Gastrocnemius medialis (tissue), 4 donors: ENCODE results near the gene FCRLB. TPM values are rescaled to one million over a fixed set of nuclear protein-coding genes. Genes with fewer than 3 reads are reported as not detected.

Source experiments
- ATAC-seq, 2 donors: fragments of 150-250 bp; one replicate each; pipeline ENCODE4 v1.9.1; 2016
- DNase-seq, 2 donors: peaks; one replicate each; pipeline ENCODE4 v3.0.0-alpha.2; 2019
- H3K27ac ChIP-seq, 4 donors: fragments of 200-600 bp; sonication (generic); 1 replicate in 1 of 4; 2 replicates in 3 of 4; pipeline ENCODE4 v1.5.1; 2016 to 2018; ENCODE audit warnings: mild to moderate bottlenecking in 2 of 4, moderate library complexity in 1 of 4
- H3K27me3 ChIP-seq, 3 donors: fragments of 200-600 bp; sonication (generic) in 2 of 3; 1 replicate in 1 of 3; 2 replicates in 2 of 3; pipeline versions ENCODE4 v1.5.1 to v1.6.0; 2016 to 2019; ENCODE audit warnings: mild to moderate bottlenecking in 1 of 3, moderate library complexity in 1 of 3
- H3K36me3 ChIP-seq, 2 donors: fragments of 200-600 bp; sonication (generic) in 1 of 2; one replicate each; pipeline ENCODE4 v1.5.1; 2017 to 2018
- H3K4me1 ChIP-seq, 2 donors: fragments of 200-600 bp; sonication (generic) in 1 of 2; one replicate each; pipeline ENCODE4 v1.5.1; 2016 to 2017; ENCODE audit warnings: mild to moderate bottlenecking in 2 of 2
- H3K4me3 ChIP-seq, 4 donors: fragments of 200-600 bp; sonication (generic) in 3 of 4; 1 replicate in 1 of 4; 2 replicates in 3 of 4; pipeline ENCODE4 v1.5.1; 2016 to 2019; ENCODE audit warnings: mild to moderate bottlenecking in 2 of 4
- H3K9me3 ChIP-seq, 3 donors: fragments of 200-600 bp; sonication (generic) in 2 of 3; 1 replicate in 1 of 3; 2 replicates in 2 of 3; pipeline ENCODE4 v1.5.1; 2016 to 2019
- POLR2A ChIP-seq, 2 donors: fragments of 450-650 bp; IDR thresholded peaks; one replicate each; pipeline ENCODE4 v1.6.1; 2017; ENCODE audit warnings: antibody characterized with exemption in 2 of 2, mild to moderate bottlenecking in 2 of 2, moderate library complexity in 2 of 2
- in situ Hi-C, 4 donors: fragments of 200-750 bp; cut with MboI; loops; one replicate each; pipeline versions ENCODE4 v1.15.0 to v1.8.0; 2017; ENCODE audit warnings: low sequenced_read_pairs in 4 of 4
- intact Hi-C: fragments of 100-400 bp; cut with DNase I; formaldehyde crosslinking; loops from one replicate; pipeline ENCODE4 v1.15.1; 2023; ENCODE audit warnings: low total_unique reads
- total RNA-seq, 4 donors: library from RNA; depleted of rRNA; stranded (reverse); fragments of >200 nt; gene quantifications; one replicate each; pipeline versions ENCODE4 v1.1.0 to v1.2.3, GENCODE V29; 2016
- TF ChIP-seq, protein P1 (sequence below), 5 experiments: fragments of 450-650 bp in 3 of 5; fragments of 200-600 bp in 2 of 5; sonication (generic) in 2 of 5; IDR thresholded peaks in 4 of 5; conservative IDR thresholded peaks in 1 of 5; 1 replicate in 4 of 5; 2 replicates in 1 of 5; pipeline ENCODE4 v1.5.1; 2016 to 2019; ENCODE audit warnings: antibody characterized with exemption in 5 of 5, mild to moderate bottlenecking in 3 of 5, moderate library complexity in 3 of 5

The FCRLB gene
- total RNA-seq, 4 donors from 2014 or later = not detected

GRCh38 chr1:161770250-161770649 is 48.9 kb downstream of the FCRLB start:
- no peaks in the 10 kb centered on the region for H3K27me3 ChIP-seq
- intact Hi-C loops (no loop called here), in situ Hi-C loops (loop anchor here in 2 of 4 donors (25.0 kb wide), 2 partner anchors 583 to 1433 kb away; partner anchors contain the start of genes ADAMTS4 (in 1 of the 2), B4GALT3 (in 1 of the 2), COPA (in 1 of the 2) and NCSTN (in 1 of the 2))
- DNase-seq = no peak
- TF ChIP-seq, protein P1, sequence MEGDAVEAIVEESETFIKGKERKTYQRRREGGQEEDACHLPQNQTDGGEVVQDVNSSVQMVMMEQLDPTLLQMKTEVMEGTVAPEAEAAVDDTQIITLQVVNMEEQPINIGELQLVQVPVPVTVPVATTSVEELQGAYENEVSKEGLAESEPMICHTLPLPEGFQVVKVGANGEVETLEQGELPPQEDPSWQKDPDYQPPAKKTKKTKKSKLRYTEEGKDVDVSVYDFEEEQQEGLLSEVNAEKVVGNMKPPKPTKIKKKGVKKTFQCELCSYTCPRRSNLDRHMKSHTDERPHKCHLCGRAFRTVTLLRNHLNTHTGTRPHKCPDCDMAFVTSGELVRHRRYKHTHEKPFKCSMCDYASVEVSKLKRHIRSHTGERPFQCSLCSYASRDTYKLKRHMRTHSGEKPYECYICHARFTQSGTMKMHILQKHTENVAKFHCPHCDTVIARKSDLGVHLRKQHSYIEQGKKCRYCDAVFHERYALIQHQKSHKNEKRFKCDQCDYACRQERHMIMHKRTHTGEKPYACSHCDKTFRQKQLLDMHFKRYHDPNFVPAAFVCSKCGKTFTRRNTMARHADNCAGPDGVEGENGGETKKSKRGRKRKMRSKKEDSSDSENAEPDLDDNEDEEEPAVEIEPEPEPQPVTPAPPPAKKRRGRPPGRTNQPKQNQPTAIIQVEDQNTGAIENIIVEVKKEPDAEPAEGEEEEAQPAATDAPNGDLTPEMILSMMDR (IDR thresholded peaks at IDR 0.05 in 4 of 5, conservative IDR thresholded peaks at IDR 0.05 in 1 of 5) = no peak
- no peak for TF ChIP-seq POLR2A (IDR thresholded peaks at IDR 0.05)
- H3K36me3 ChIP-seq = no peaks in the 10 kb centered on the region
- H3K9me3 ChIP-seq = no peaks in the 10 kb centered on the region
- H3K27ac ChIP-seq = no peak overlapping the region
- no peak overlapping the region for H3K4me3 ChIP-seq
- ATAC-seq = no peak
- peaks cover 35 to 57% of the 10 kb centered on the region in 2 donors for H3K4me1 ChIP-seq

GRCh38 chr1:161771161-161771560 is 49.8 kb downstream of the FCRLB start:
- Histone ChIP-seq H3K4me1 (peaks cover 35 to 57% of the 10 kb centered on the region in 2 donors), H3K27ac (no peak overlapping the region), H3K4me3 (no peak overlapping the region), H3K36me3 (no peaks in the 10 kb centered on the region), H3K27me3 (no peaks in the 10 kb centered on the region), H3K9me3 (no peaks in the 10 kb centered on the region)
- in situ Hi-C loops (loop anchor here in 2 of 4 donors (25.0 kb wide), 2 partner anchors 584 to 1434 kb away; partner anchors contain the start of genes ADAMTS4 (in 1 of the 2), B4GALT3 (in 1 of the 2), COPA (in 1 of the 2) and NCSTN (in 1 of the 2)), intact Hi-C loops (no loop called here)
- no peak for TF ChIP-seq POLR2A (IDR thresholded peaks at IDR 0.05)
- TF ChIP-seq, protein P1 (IDR thresholded peaks at IDR 0.05 in 4 of 5, conservative IDR thresholded peaks at IDR 0.05 in 1 of 5) = no peak
- no peak for ATAC-seq
- no peak for DNase-seq

GRCh38 chr1:161771973-161772372 is 50.6 kb downstream of the FCRLB start:
- Histone ChIP-seq H3K27me3 (no peaks in the 10 kb centered on the region), H3K27ac (no peak overlapping the region), H3K9me3 (no peaks in the 10 kb centered on the region), H3K36me3 (no peaks in the 10 kb centered on the region), H3K4me1 (peaks cover 33 to 54% of the 10 kb centered on the region in 2 donors), H3K4me3 (no peak overlapping the region)
- ATAC-seq = no peak
- TF ChIP-seq POLR2A (IDR thresholded peaks at IDR 0.05) = no peak
- TF ChIP-seq, protein P1 (IDR thresholded peaks at IDR 0.05 in 4 of 5, conservative IDR thresholded peaks at IDR 0.05 in 1 of 5) = no peak
- intact Hi-C loops (no loop called here), in situ Hi-C loops (loop anchor here in 2 of 4 donors (25.0 kb wide), 2 partner anchors 585 to 1435 kb away; partner anchors contain the start of genes ADAMTS4 (in 1 of the 2), B4GALT3 (in 1 of the 2), COPA (in 1 of the 2) and NCSTN (in 1 of the 2))
- no peak for DNase-seq

DNA sequence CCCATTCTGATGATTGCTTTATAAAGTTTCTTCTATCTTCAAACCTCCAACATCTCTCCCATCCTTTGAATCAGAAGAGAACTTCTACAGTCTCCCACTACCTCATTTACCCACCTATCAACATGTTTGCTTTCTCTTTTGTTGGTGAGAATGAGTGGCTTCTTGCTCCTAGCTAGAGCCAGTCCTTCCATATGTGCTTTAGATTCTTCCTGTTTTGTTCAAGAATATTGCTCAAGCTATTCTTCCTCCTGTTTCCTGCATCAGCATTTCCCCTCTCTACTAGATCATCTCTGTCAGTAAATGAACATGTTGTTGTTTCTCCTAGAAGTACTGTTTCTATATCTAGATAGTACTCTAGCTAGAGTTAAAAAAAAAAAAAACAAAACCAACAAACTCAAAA is 51.1 kb downstream of the FCRLB start:
- Histone ChIP-seq H3K4me3 (no peak overlapping the region), H3K36me3 (no peaks in the 10 kb centered on the region), H3K4me1 (peaks cover 29 to 50% of the 10 kb centered on the region in 2 donors), H3K9me3 (no peaks in the 10 kb centered on the region), H3K27ac (no peak overlapping the region), H3K27me3 (no peaks in the 10 kb centered on the region)
- TF ChIP-seq, protein P1 (IDR thresholded peaks at IDR 0.05 in 4 of 5, conservative IDR thresholded peaks at IDR 0.05 in 1 of 5) = no peak
- TF ChIP-seq POLR2A (IDR thresholded peaks at IDR 0.05) = no peak
- ATAC-seq (no peak), DNase-seq (no peak)
- intact Hi-C loops = no loop called here
- in situ Hi-C loops = loop anchor here in 2 of 4 donors (25.0 kb wide), 2 partner anchors 585 to 1435 kb away; partner anchors contain the start of genes ADAMTS4 (in 1 of the 2), B4GALT3 (in 1 of the 2), COPA (in 1 of the 2) and NCSTN (in 1 of the 2)
